ENCODE measurements around the gene PIGQ. TPM values are rescaled to one million over a fixed set of nuclear protein-coding genes. Genes with fewer than 3 reads are reported as not detected.

PIGQ gene
- total RNA-seq, 1 experiment from 2014 or later = 83.5 TPM

DNA sequence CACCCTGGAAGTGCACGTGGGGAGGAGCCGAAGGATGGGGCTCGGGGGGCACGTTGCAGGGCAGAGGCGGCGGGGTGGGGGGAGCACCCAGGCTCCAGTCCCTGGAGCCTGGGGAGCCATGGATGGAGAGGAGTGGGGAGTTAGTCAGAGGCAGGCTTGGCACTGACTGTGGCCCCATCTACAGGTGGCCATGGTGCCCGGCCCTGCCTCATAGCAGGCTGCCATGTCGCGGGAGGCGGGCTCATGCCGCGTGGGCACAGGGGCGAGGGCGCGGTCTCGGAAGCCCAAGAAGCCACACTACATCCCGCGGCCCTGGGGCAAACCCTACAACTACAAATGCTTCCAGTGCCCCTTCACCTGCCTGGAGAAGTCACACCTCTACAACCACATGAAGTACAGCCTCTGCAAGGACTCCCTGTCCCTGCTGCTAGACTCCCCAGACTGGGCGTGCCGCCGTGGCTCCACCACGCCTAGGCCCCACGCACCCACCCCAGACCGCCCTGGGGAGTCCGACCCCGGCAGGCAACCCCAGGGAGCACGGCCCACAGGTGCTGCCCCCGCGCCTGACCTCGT, 6.6 kb upstream of the PIGQ start:
- POLR2A ChIA-PET = interaction anchor here (0.5 kb wide), 1 partner anchor 163 kb away, joined by 3 read pairs; the partner anchor contains the start of gene CCDC78
- no peaks in the 10 kb centered on the region for H3K36me3 ChIP-seq (ENCODE audit: control insufficient read depth, insufficient read depth, low read length)
- ATAC-seq (no peak), DNase-seq (ENCODE audit: low read depth, low spot score) (no peak)
- in situ Hi-C loops (cut with HindIII; ENCODE audit: low pct_unique_long_range_greater_than_20kb, low sequenced_read_pairs) = no loop called here
- H3K27ac ChIP-seq (ENCODE audit: low read length) = no peak overlapping the region
- CTCF ChIA-PET = no interaction called here
- H3K27me3 ChIP-seq (ENCODE audit: control insufficient read depth, insufficient read depth, low read length) = no peaks in the 10 kb centered on the region
- intact Hi-C loops (cut with micrococcal nuclease; ENCODE audit: unreplicated experiment) = no loop called here
- H3K9me3 ChIP-seq (ENCODE audit: control insufficient read depth, insufficient read depth, low read depth, low read length) = no peaks in the 10 kb centered on the region
- no peak overlapping the region for H3K4me3 ChIP-seq (ENCODE audit: low read depth in 2 of 2, low read length in 2 of 2)
- peaks cover 59% of the 10 kb centered on the region for H3K4me1 ChIP-seq (ENCODE audit: control insufficient read depth, insufficient read depth, low read length)
- no TSS peak for BruUV-seq (replicated peaks)
- TF ChIP-seq, protein P1, sequence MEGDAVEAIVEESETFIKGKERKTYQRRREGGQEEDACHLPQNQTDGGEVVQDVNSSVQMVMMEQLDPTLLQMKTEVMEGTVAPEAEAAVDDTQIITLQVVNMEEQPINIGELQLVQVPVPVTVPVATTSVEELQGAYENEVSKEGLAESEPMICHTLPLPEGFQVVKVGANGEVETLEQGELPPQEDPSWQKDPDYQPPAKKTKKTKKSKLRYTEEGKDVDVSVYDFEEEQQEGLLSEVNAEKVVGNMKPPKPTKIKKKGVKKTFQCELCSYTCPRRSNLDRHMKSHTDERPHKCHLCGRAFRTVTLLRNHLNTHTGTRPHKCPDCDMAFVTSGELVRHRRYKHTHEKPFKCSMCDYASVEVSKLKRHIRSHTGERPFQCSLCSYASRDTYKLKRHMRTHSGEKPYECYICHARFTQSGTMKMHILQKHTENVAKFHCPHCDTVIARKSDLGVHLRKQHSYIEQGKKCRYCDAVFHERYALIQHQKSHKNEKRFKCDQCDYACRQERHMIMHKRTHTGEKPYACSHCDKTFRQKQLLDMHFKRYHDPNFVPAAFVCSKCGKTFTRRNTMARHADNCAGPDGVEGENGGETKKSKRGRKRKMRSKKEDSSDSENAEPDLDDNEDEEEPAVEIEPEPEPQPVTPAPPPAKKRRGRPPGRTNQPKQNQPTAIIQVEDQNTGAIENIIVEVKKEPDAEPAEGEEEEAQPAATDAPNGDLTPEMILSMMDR (IDR thresholded peaks at IDR 0.05) = no peak
- no peak for TF ChIP-seq REST (IDR thresholded peaks at IDR 0.05; ENCODE audit: insufficient read depth in 1 of 2, low read depth in 2 of 2, low read length in 1 of 2)
- no peak for TF ChIP-seq TCF7L2 (IDR thresholded peaks at IDR 0.05; ENCODE audit: low read depth, low read length)
- no peak for TF ChIP-seq POLR2AphosphoS5 (IDR thresholded peaks at IDR 0.05; ENCODE audit: low read depth, low read length)
- no peak for TF ChIP-seq SIN3A (IDR thresholded peaks at IDR 0.05; ENCODE audit: borderline replicate concordance, insufficient read depth, low read depth, low read length)

DNA sequence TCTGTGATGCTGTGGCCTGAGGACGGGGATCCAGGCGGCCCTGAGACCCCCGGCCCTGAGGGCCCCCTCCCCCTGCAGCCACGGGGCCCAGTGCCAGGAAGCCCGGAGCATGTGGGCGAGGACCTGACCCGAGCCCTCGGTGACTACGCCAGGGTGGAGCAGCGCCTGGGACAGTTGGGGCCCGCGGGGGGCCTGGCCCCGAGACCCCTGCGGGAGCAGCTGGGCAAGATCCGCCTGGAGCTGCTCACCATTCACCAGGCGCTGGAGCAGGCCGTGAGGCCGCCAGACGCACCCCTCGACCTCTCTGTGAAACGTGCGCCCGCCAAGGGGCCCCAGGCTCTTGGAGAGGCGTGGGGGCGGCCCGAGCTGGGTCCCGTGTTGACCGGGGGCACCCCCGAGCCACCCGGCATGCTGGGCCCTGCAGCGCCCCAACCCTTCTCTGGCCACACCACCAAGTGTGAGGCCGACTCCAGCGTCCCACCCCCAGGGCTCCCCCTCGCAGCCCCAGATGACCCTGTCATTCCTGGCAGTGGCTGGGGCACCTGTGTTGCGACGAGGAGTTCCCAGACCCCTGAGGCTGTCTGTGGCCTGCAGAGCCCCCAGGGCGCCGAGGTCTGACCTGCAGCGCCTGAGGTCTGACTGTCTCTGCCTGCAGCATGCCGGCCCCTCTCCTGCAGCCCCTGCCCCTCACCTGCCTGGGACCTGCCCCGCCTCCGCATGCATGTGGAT, 4.9 kb upstream of the PIGQ start:
- DNase-seq (ENCODE audit: low read depth, low spot score) (no peak), ATAC-seq (no peak)
- peaks cover 57% of the 10 kb centered on the region for H3K4me1 ChIP-seq (ENCODE audit: control insufficient read depth, insufficient read depth, low read length)
- in situ Hi-C loops (cut with HindIII; ENCODE audit: low pct_unique_long_range_greater_than_20kb, low sequenced_read_pairs) = no loop called here
- ChIA-PET CTCF (interaction anchor here (1.0 kb wide), 1 partner anchor 12 kb away, joined by 3 read pairs; no protein-coding TSS in a partner anchor), POLR2A (no interaction called here)
- no peaks in the 10 kb centered on the region for H3K36me3 ChIP-seq (ENCODE audit: control insufficient read depth, insufficient read depth, low read length)
- no peaks in the 10 kb centered on the region for H3K27me3 ChIP-seq (ENCODE audit: control insufficient read depth, insufficient read depth, low read length)
- intact Hi-C loops (cut with micrococcal nuclease; ENCODE audit: unreplicated experiment) = no loop called here
- peak overlapping the region; percentile 93 for H3K27ac ChIP-seq (ENCODE audit: low read length)
- no TSS peak for BruUV-seq (replicated peaks)
- TF ChIP-seq SIN3A (IDR thresholded peaks at IDR 0.05; ENCODE audit: borderline replicate concordance, insufficient read depth, low read depth, low read length) = no peak
- no peak for TF ChIP-seq REST (IDR thresholded peaks at IDR 0.05; ENCODE audit: insufficient read depth in 1 of 2, low read depth in 2 of 2, low read length in 1 of 2)
- TF ChIP-seq, protein P1 (IDR thresholded peaks at IDR 0.05) = no peak
- no peak for TF ChIP-seq POLR2AphosphoS5 (IDR thresholded peaks at IDR 0.05; ENCODE audit: low read depth, low read length)
- no peak for TF ChIP-seq TCF7L2 (IDR thresholded peaks at IDR 0.05; ENCODE audit: low read depth, low read length)
- H3K9me3 ChIP-seq (ENCODE audit: control insufficient read depth, insufficient read depth, low read depth, low read length) = no peaks in the 10 kb centered on the region
- no peak overlapping the region for H3K4me3 ChIP-seq (ENCODE audit: low read depth in 2 of 2, low read length in 2 of 2)
